ENCODE results near the gene KCNMB2. TPM values are rescaled to one million over a fixed set of nuclear protein-coding genes. Genes with fewer than 3 reads are reported as not detected.

KCNMB2 gene
- total RNA-seq, 1 donor from 2014 or later = 0.27 TPM

GRCh38 chr3:178880274-178880673 lies 344.0 kb downstream of the KCNMB2 start:
- H3K27me3 Mint-ChIP-seq (ENCODE audit: low read depth) = peaks cover 30% of the 10 kb centered on the region
- H3K36me3 Mint-ChIP-seq (ENCODE audit: low read depth) = peaks cover 6% of the 10 kb centered on the region
- peaks cover 20% of the 10 kb centered on the region for H3K9me3 Mint-ChIP-seq (ENCODE audit: low read depth)

More at GRCh38 chr3:178880274-178880673, 344.0 kb downstream of the KCNMB2 start:
- Mint-ChIP-seq H3K27ac (ENCODE audit: unreplicated experiment) (no peak overlapping the region), H3K4me3 (ENCODE audit: unreplicated experiment) (no peak overlapping the region), H3K4me1 (ENCODE audit: low read depth) (no peaks in the 10 kb centered on the region)
- no peak for DNase-seq (ENCODE audit: low spot score)
- no peak for TF ChIP-seq CTCF (IDR thresholded peaks at IDR 0.05)

All from chondrocyte (in vitro differentiated cells).